Measurements from ENCODE around the gene ZSCAN32. TPM values are rescaled to one million over a fixed set of nuclear protein-coding genes. Genes with fewer than 3 reads are reported as not detected.

Gene ZSCAN32
- total RNA-seq, 2 donors from 2014 or later: 7.2 to 7.5 TPM

GRCh38 chr16:3358871-3359270 lies 41.9 kb downstream of the ZSCAN32 start:
- no peaks in the 10 kb centered on the region for H3K36me3 ChIP-seq
- no peaks in the 10 kb centered on the region for H3K9me3 ChIP-seq
- H3K4me3 ChIP-seq: no peak overlapping the region
- TF ChIP-seq CTCF (IDR thresholded peaks at IDR 0.05): no peak
- no peak overlapping the region for H3K9ac ChIP-seq (ENCODE audit: low read depth in 2 of 2, low read length in 2 of 2)
- no peak overlapping the region for H3K27ac ChIP-seq
- no peaks in the 10 kb centered on the region for H3K4me1 ChIP-seq
- H3K27me3 ChIP-seq: no peaks in the 10 kb centered on the region
- intact Hi-C loops (cut with DNase I): no loop called here
- DNase-seq: no peak

GRCh38 chr16:3356118-3356517 lies 44.7 kb downstream of the ZSCAN32 start:
- intact Hi-C loops (cut with DNase I): no loop called here

GRCh38 chr16:3355589-3355988 lies 45.2 kb downstream of the ZSCAN32 start, which contains the start of gene OR2C1:
Gene OR2C1, plus strand, starts transcription at chr16:3355889. Its CDS starts 52 bp downstream, at chr16:3355941.
- no peaks in the 10 kb centered on the region for H3K27me3 ChIP-seq
- H3K4me1 ChIP-seq: no peaks in the 10 kb centered on the region
- no peaks in the 10 kb centered on the region for H3K9me3 ChIP-seq
- H3K27ac ChIP-seq: no peak within 1 kb of the TSS
- no peaks in the 10 kb centered on the region for H3K36me3 ChIP-seq
- no peak within 1 kb of the TSS for H3K4me3 ChIP-seq
- intact Hi-C loops (cut with DNase I): no loop called here
- no peak within 1 kb of the TSS for H3K9ac ChIP-seq (ENCODE audit: low read depth in 2 of 2, low read length in 2 of 2)
- no peak for TF ChIP-seq CTCF (IDR thresholded peaks at IDR 0.05)
- no peak for DNase-seq

More at GRCh38 chr16:3356118-3356517, 44.7 kb downstream of the ZSCAN32 start:
- Histone ChIP-seq H3K27ac (no peak overlapping the region), H3K4me1 (no peaks in the 10 kb centered on the region), H3K9me3 (no peaks in the 10 kb centered on the region), H3K4me3 (no peak overlapping the region), H3K36me3 (no peaks in the 10 kb centered on the region), H3K27me3 (no peaks in the 10 kb centered on the region), H3K9ac (ENCODE audit: low read depth in 2 of 2, low read length in 2 of 2) (no peak overlapping the region)
- no peak for TF ChIP-seq CTCF (IDR thresholded peaks at IDR 0.05)
- DNase-seq: no peak

- intact Hi-C loops (cut with DNase I): no loop called here
- Histone ChIP-seq H3K4me3 (no peak overlapping the region), H3K27ac (no peak overlapping the region), H3K9me3 (no peaks in the 10 kb centered on the region), H3K9ac (ENCODE audit: low read depth in 2 of 2, low read length in 2 of 2) (no peak overlapping the region), H3K27me3 (no peaks in the 10 kb centered on the region), H3K4me1 (no peaks in the 10 kb centered on the region), H3K36me3 (no peaks in the 10 kb centered on the region)
- TF ChIP-seq CTCF (IDR thresholded peaks at IDR 0.05): no peak
- DNase-seq: no peak
These were observed 51.6 kb downstream of the ZSCAN32 start for GRCh38 chr16:3349175-3349574.

- TF ChIP-seq CTCF (IDR thresholded peaks at IDR 0.05): no peak
- Histone ChIP-seq H3K36me3 (no peaks in the 10 kb centered on the region), H3K27ac (no peak overlapping the region), H3K4me1 (no peaks in the 10 kb centered on the region), H3K4me3 (no peak overlapping the region), H3K9me3 (no peaks in the 10 kb centered on the region), H3K27me3 (no peaks in the 10 kb centered on the region), H3K9ac (ENCODE audit: low read depth in 2 of 2, low read length in 2 of 2) (no peak overlapping the region)
- DNase-seq: no peak
- intact Hi-C loops (cut with DNase I): no loop called here
These were observed 52.1 kb downstream of the ZSCAN32 start for GRCh38 chr16:3348547-3349167.
